Fibroblast of the aortic adventitia (primary cell): ENCODE measurements around the gene EPHA10. TPM values are rescaled to one million over a fixed set of nuclear protein-coding genes. Genes with fewer than 3 reads are reported as not detected.
A peak's percentile ranks its signal among the peaks of the same experiment; 100 is the strongest.
"Not testable (repeated sequence)": the region's sequence is repeated elsewhere in the genome, so short reads cannot be mapped to it uniquely, and the experiment has no call there.

Experiments used
- DNase-seq: peaks from one replicate; pipeline ENCODE4 v3.0.0-alpha.2; 2010; ENCODE audit warnings: low read depth
- H3K4me3 ChIP-seq: 2 replicates; pipeline ENCODE4 v1.5.1; 2011; ENCODE audit warnings: low read depth, mild to moderate bottlenecking, control low read depth, low read length, moderate library complexity
- total RNA-seq: library from RNA; depleted of rRNA; stranded (reverse); fragments of >200 nt; gene quantifications from 2 replicates; pipeline ENCODE4 v1.2.3, GENCODE V29; 2012; ENCODE audit warnings: low replicate concordance
- TF ChIP-seq, protein P1 (sequence below): IDR thresholded peaks from 2 replicates; pipeline ENCODE4 v1.5.1; 2011; ENCODE audit warnings: mild to moderate bottlenecking, low read length, control low read depth, inconsistent platforms; ENCODE audit not compliant: insufficient read depth

EPHA10 gene
- total RNA-seq, 1 donor = not detected

- TF ChIP-seq, protein P1, sequence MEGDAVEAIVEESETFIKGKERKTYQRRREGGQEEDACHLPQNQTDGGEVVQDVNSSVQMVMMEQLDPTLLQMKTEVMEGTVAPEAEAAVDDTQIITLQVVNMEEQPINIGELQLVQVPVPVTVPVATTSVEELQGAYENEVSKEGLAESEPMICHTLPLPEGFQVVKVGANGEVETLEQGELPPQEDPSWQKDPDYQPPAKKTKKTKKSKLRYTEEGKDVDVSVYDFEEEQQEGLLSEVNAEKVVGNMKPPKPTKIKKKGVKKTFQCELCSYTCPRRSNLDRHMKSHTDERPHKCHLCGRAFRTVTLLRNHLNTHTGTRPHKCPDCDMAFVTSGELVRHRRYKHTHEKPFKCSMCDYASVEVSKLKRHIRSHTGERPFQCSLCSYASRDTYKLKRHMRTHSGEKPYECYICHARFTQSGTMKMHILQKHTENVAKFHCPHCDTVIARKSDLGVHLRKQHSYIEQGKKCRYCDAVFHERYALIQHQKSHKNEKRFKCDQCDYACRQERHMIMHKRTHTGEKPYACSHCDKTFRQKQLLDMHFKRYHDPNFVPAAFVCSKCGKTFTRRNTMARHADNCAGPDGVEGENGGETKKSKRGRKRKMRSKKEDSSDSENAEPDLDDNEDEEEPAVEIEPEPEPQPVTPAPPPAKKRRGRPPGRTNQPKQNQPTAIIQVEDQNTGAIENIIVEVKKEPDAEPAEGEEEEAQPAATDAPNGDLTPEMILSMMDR = no peak
- no peak for DNase-seq
- H3K4me3 ChIP-seq = no peak overlapping the region
These were observed 67.2 kb downstream of the EPHA10 start for GRCh38 chr1:37697737-37698136.

DNA sequence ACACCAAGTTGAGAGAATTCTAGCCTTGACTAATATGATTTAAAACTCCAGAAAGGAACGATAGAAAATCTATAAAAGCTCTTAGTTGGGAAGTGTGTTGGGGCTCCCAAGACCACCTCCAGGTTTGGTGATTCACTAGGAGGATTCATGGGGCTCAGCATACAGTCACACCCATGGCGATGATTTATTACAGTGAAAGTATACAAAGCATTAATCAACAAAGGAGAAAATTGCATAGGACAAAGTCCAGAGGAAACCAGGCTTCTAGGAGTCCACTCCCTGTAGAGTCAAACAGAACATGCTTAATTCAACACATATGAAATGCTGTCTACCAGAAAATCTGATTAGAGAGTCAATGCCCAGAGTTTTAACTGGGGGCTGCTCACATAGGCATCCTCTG lies 67.8 kb downstream of the EPHA10 start:
- no peak overlapping the region for H3K4me3 ChIP-seq
- TF ChIP-seq, protein P1 = no peak
- DNase-seq = no peak

GRCh38 chr1:37692834-37693175 lies 72.1 kb downstream of the EPHA10 start:
- TF ChIP-seq, protein P1 = no peak
- H3K4me3 ChIP-seq = peak overlapping the region; percentile 97
- DNase-seq = no peak

GRCh38 chr1:37692078-37692833 lies 72.7 kb downstream of the EPHA10 start, which contains the start of gene CDCA8:
Gene CDCA8 (plus strand): TSS chr1:37692516. CDS start chr1:37692691, 175 bp downstream.
- TF ChIP-seq, protein P1 = peak; percentile 59
- peak; percentile 96 for DNase-seq
- peak within 1 kb of the TSS; percentile 97 for H3K4me3 ChIP-seq

DNA sequence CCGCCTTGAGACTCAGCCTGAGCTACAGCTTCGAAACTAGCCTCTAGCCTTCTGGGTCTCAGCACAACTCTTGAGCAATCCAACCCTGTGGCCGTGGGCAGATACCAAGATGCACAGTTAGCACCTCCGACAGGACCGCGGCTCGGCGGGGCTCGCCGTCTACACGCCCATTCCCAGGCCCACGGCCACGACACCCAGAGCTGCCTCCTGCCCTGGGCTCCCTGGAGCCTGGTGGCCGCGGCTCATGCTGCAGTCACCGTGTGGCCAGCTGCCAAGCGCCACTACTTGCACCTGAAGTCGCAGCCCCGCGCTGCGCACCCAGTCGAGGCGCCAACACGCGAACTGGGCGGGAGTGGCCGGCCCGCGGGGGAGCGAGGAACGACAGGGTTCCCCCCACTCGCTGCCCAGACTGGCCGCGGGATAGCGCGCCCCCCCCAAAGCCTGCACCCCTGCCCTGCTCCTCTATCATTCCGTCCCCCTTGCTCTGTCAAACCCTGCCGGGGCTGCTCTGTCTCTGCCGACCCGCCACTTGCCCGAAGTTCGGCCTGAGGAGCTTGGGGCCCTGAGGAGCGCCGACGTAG lies 73.3 kb downstream of the EPHA10 start:
- DNase-seq = peak; percentile 32

DNA sequence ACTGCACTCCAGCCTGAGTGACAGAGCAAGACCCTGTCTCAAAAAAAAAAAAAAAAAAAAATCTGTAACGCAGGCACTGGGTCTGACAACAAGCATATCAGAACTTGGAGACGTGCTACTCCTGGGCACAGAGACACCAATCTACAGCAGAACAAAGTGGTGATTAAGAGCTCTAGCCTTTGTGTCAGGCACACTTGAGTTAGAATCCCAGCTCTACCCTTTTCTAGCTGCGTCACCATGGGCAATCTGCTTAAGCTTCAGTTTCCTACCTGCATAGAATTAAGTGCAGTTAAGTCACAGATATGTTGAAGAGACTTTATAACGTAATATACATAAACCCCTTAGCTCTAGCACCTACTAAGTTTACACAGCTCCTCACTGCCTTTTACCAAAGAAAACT lies 76.0 kb downstream of the EPHA10 start:
- no peak for DNase-seq
- peak overlapping the region; percentile 89 for H3K4me3 ChIP-seq
- TF ChIP-seq, protein P1 = no peak

More for the DNA sequence above, 73.3 kb downstream of the EPHA10 start:
- peak overlapping the region; percentile 84 for H3K4me3 ChIP-seq
- TF ChIP-seq, protein P1 = no peak

GRCh38 chr1:37687764-37688163 lies 77.2 kb downstream of the EPHA10 start:
- H3K4me3 ChIP-seq, DNase-seq: not testable (repeated sequence)
